K562 (cell line): ENCODE results near the gene EIF1. TPM values are rescaled to one million over a fixed set of nuclear protein-coding genes. Genes with fewer than 3 reads are reported as not detected.

Source experiments
- ATAC-seq: fragments of 200-7000 bp; cut with Tn5 transposase; 3 replicates; pipeline ENCODE4 v1.9.1; 2020; ENCODE audit warnings: moderate library complexity
- BruUV-seq: library from RNA; stranded (reverse); fragments of 400-500 nt; replicated peaks from 2 replicates; lab custom pipeline; 2021; lab: Mats Ljungman, UMichigan
- CTCF ChIA-PET: fragments of 300-600 bp; formaldehyde crosslinking; extraction: SDS; loops from one replicate; lab custom pipeline; 2021; ENCODE audit warnings: low intra/inter-chr PET ratio; lab: Yijun Ruan, JAX
- POLR2A ChIA-PET: fragments of 300-600, 350-650 bp; sonication (Branson Sonifier 250); formaldehyde crosslinking; extraction: SDS; loops from one replicate; lab custom pipeline; 2021; ENCODE audit warnings: antibody characterized with exemption, inconsistent platforms; lab: Yijun Ruan, JAX
- DNase-seq, 4 experiments: peaks; one replicate each; pipeline versions ENCODE4 v3.0.0 to v3.0.0-alpha.2; 2011 to 2018; ENCODE audit warnings: low spot score in 3 of 4, mixed read lengths in 3 of 4; ENCODE audit errors: extremely low read depth in 1 of 4
- FAIRE-seq: peaks from 2 replicates; lab custom pipeline; 2011; peaks lifted over from hg19 to GRCh38; lab: Jason Lieb, UNC
- H2AFZ ChIP-seq: 2 replicates; pipeline ENCODE4 v1.6.0; 2011; ENCODE audit warnings: low read depth, low read length, control low read depth, inconsistent platforms
- H3K27ac ChIP-seq: fragments of 200-600 bp; 3 replicates; pipeline ENCODE4 v1.8.0; 2011; ENCODE audit warnings: low read depth, mild to moderate bottlenecking, control low read depth, inconsistent platforms, low read length, moderate library complexity, mixed read lengths; ENCODE audit errors: extremely low read depth
- H3K27me3 ChIP-seq, 2 experiments: fragments of 300-600 bp in 1 of 2; 2 replicates in 1 of 2; 3 replicates in 1 of 2; pipeline versions ENCODE4 v1.6.0 to v1.8.0; 2011; ENCODE audit warnings: inconsistent platforms in 2 of 2, low read length in 2 of 2, mild to moderate bottlenecking in 1 of 2, mixed read lengths in 1 of 2, moderate library complexity in 1 of 2; ENCODE audit not compliant: control insufficient read depth in 2 of 2, insufficient read depth in 2 of 2
- H3K36me3 ChIP-seq: fragments of 300-600 bp; 3 replicates; pipeline ENCODE4 v1.8.0; 2011; ENCODE audit warnings: mild to moderate bottlenecking, low read length, inconsistent platforms; ENCODE audit not compliant: control insufficient read depth, insufficient read depth
- H3K4me1 ChIP-seq, 2 experiments: fragments of 200-600 bp in 1 of 2; replicated peaks in 1 of 2; 2 replicates in 1 of 2; 3 replicates in 1 of 2; pipeline versions ENCODE4 v1.5.1 to v1.8.0; 2011; ENCODE audit warnings: inconsistent platforms in 2 of 2, low read length in 2 of 2, mild to moderate bottlenecking in 1 of 2, mixed read lengths in 1 of 2, moderate library complexity in 1 of 2; ENCODE audit not compliant: control insufficient read depth in 2 of 2, insufficient read depth in 2 of 2
- H3K4me2 ChIP-seq: 2 replicates; pipeline ENCODE4 v1.6.1; 2011; ENCODE audit warnings: low read length, control low read depth, inconsistent platforms, mixed read lengths; ENCODE audit not compliant: insufficient read depth
- H3K4me3 ChIP-seq: fragments of 200-600 bp; sonication (generic), shearing (Covaris generic); 2 replicates; pipeline ENCODE4 v1.5.1; 2016; ENCODE audit warnings: control low read depth, inconsistent platforms
- H3K79me2 ChIP-seq: fragments of 200-600 bp; 3 replicates; pipeline ENCODE4 v1.8.0; 2011; ENCODE audit warnings: low read length, inconsistent platforms; ENCODE audit not compliant: control insufficient read depth, insufficient read depth
- H3K9ac ChIP-seq, 2 experiments: 2 replicates each; pipeline versions ENCODE4 v1.6.0 to v1.6.1; 2011; ENCODE audit warnings: low read depth in 2 of 2, low read length in 2 of 2, control low read depth in 1 of 2, inconsistent platforms in 1 of 2, mild to moderate bottlenecking in 1 of 2, mixed read lengths in 1 of 2; ENCODE audit not compliant: insufficient read depth in 1 of 2
- H3K9me1 ChIP-seq: one replicate; pipeline ENCODE4 v1.6.0; 2011; ENCODE audit warnings: inconsistent platforms, mild to moderate bottlenecking, low read length, moderate library complexity; ENCODE audit not compliant: control insufficient read depth, insufficient read depth
- H3K9me3 ChIP-seq: replicated peaks from 2 replicates; pipeline ENCODE4 v1.5.1; 2011; ENCODE audit warnings: low read depth, low read length, inconsistent platforms; ENCODE audit not compliant: control insufficient read depth, insufficient read depth
- H4K20me1 ChIP-seq: replicated peaks from 2 replicates; pipeline ENCODE4 v1.6.1; 2011; ENCODE audit warnings: low read length, inconsistent platforms, mixed read lengths; ENCODE audit not compliant: control insufficient read depth, insufficient read depth
- CBX3 ChIP-seq, 2 experiments: IDR thresholded peaks; 1 replicate in 1 of 2; 2 replicates in 1 of 2; pipeline ENCODE4 v1.6.1; 2012; ENCODE audit warnings: inconsistent platforms in 2 of 2, low read length in 2 of 2, borderline replicate concordance in 1 of 2, control low read depth in 1 of 2
- GTF2E2 ChIP-seq: fragments of 200-800 bp; sonication (Bioruptor generic); IDR thresholded peaks from 2 replicates; pipeline ENCODE4 v1.6.1; 2016; ENCODE audit warnings: missing genetic modification characterization, missing compliant biosample characterization
- JUN ChIP-seq, 2 experiments: sonication (generic) in 1 of 2; formaldehyde crosslinking in 1 of 2; IDR thresholded peaks; 2 replicates each; pipeline versions ENCODE4 v1.6.1 to v1.8.0; 2012 to 2022; ENCODE audit warnings: borderline replicate concordance in 2 of 2, mild to moderate bottlenecking in 2 of 2, improper control_type of control experiment in 1 of 2, low read depth in 1 of 2, low read length in 1 of 2, missing genetic modification reagents in 1 of 2
- KDM1A ChIP-seq, 2 experiments: fragments of 450-650 bp; IDR thresholded peaks; 2 replicates each; pipeline ENCODE4 v1.6.1; 2016; ENCODE audit warnings: mild to moderate bottlenecking in 2 of 2
- MYC ChIP-seq, 2 experiments: fragments of 250-450 bp in 1 of 2; sonication (Bioruptor Pico) in 1 of 2; IDR thresholded peaks; 2 replicates each; pipeline versions ENCODE4 v1.5.1 to v1.6.1; 2012 to 2021; ENCODE audit warnings: low read depth in 2 of 2, borderline replicate concordance in 1 of 2, improper control_type of control experiment in 1 of 2, low read length in 1 of 2, mild to moderate bottlenecking in 1 of 2, moderate library complexity in 1 of 2
- NBN ChIP-seq: fragments of 450-650 bp; IDR thresholded peaks from 2 replicates; pipeline ENCODE4 v1.6.1; 2016; ENCODE audit warnings: low read depth, mild to moderate bottlenecking
- RAD21 ChIP-seq, 2 experiments: fragments of 250-450 bp in 1 of 2; fragments of 450-650 bp in 1 of 2; sonication (Bioruptor Pico) in 1 of 2; formaldehyde crosslinking in 1 of 2; IDR thresholded peaks in 1 of 2; conservative IDR thresholded peaks in 1 of 2; 2 replicates each; pipeline versions ENCODE4 v1.4.0 to v1.8.0; 2020 to 2022; ENCODE audit warnings: mild to moderate bottlenecking in 2 of 2, moderate library complexity in 1 of 2
- RB1 ChIP-seq: fragments of 450-650 bp; IDR thresholded peaks from 2 replicates; pipeline ENCODE4 v1.6.1; 2017; ENCODE audit warnings: low read depth, mild to moderate bottlenecking
- STAG1 ChIP-seq: sonication (generic); formaldehyde crosslinking; IDR thresholded peaks from 2 replicates; pipeline ENCODE4 v1.5.0; 2020; ENCODE audit warnings: missing genetic modification reagents, borderline replicate concordance
- TAF1 ChIP-seq: IDR thresholded peaks from 2 replicates; pipeline ENCODE4 v1.6.1; 2011; ENCODE audit warnings: mild to moderate bottlenecking, low read length, moderate library complexity; ENCODE audit not compliant: insufficient read depth, control insufficient read depth, severe bottlenecking; ENCODE audit errors: extremely low read depth
- TBP ChIP-seq: optimal IDR thresholded peaks from 2 replicates; pipeline ENCODE3; 2011; ENCODE audit warnings: low read depth, low read length, improper control_type of control experiment
- XRCC5 ChIP-seq: fragments of 200-400 bp; formaldehyde crosslinking; IDR thresholded peaks from 2 replicates; pipeline ENCODE4 v1.6.1; 2017; ENCODE audit warnings: low read depth, mild to moderate bottlenecking, low read length
- ZNF699 ChIP-seq: fragments of 250-450 bp; sonication (Bioruptor Pico); IDR thresholded peaks from 2 replicates; pipeline ENCODE4 v1.8.0; 2021; ENCODE audit warnings: mild to moderate bottlenecking, moderate library complexity; ENCODE audit not compliant: insufficient replicate concordance
- ZNF740 ChIP-seq, 3 experiments: fragments of 200-800 bp in 1 of 3; sonication (Bioruptor generic) in 1 of 3; sonication (generic) in 1 of 3; formaldehyde crosslinking in 1 of 3; IDR thresholded peaks; 2 replicates each; pipeline versions ENCODE4 v1.6.1 to v1.8.0; 2016 to 2022; ENCODE audit warnings: mild to moderate bottlenecking in 2 of 3, missing compliant biosample characterization in 2 of 3, missing genetic modification characterization in 2 of 3, missing genetic modification reagents in 1 of 3
- WGBS: fragments of 100-300 bp; shearing (Covaris generic); methylation state at CpG from one replicate; pipeline ENCODE4 v1.1.6; 2016; ENCODE audit warnings: low coverage, mixed read lengths; ENCODE audit not compliant: insufficient coverage; ENCODE audit errors: missing lambda C conversion rate; 5-methylcytosine and 5-hydroxymethylcytosine counted together
- in situ Hi-C: fragments of 300-500 bp; cut with MboI; formaldehyde crosslinking; loops from 4 replicates; pipeline ENCODE4 v1.15.0; 2018; ENCODE audit warnings: inconsistent platforms, mixed read lengths
- intact Hi-C: fragments of 100-400 bp; cut with micrococcal nuclease; formaldehyde crosslinking; loops from 2 replicates; pipeline ENCODE4 v1.14.2; 2022
- polyA plus RNA-seq, 8 experiments: library from polyadenylated mRNA; depleted of rRNA in 4 of 8; stranded (reverse) in 5 of 8; unstranded in 3 of 8; fragments of >200 nt; fragmentation: Nextera tagmentation in 2 of 8; fragmentation: Illumina TruSeq in 1 of 8; extraction: Ambion mirVana in 2 of 8; extraction: Trizol in 1 of 8; gene quantifications; 2 replicates each; pipeline versions ENCODE4 v1.2.1 to v1.2.3, GENCODE V29; 2011 to 2014; ENCODE audit warnings: inconsistent platforms in 1 of 8, missing spikeins in 1 of 8
- total RNA-seq, 7 experiments: library from RNA; depleted of rRNA in 6 of 7; stranded (reverse); fragments of >200 nt in 6 of 7; fragmentation: Illumina TruSeq in 2 of 7; extraction: Trizol in 2 of 7; gene quantifications; 2 replicates each; pipeline versions ENCODE4 v1.2.1 to v1.2.3, GENCODE V29; 2011 to 2021; ENCODE audit warnings: low replicate concordance in 1 of 7
- TF ChIP-seq, protein P1 (sequence below): IDR thresholded peaks from 2 replicates; pipeline ENCODE4 v1.6.1; 2016; ENCODE audit warnings: missing genetic modification characterization, missing compliant biosample characterization

Gene EIF1
- total and polyA plus RNA-seq, 9 of the 15 experiments (the other 6 are each of a cell fraction or from before 2014, with no cell fraction given): 67.0 to 1,204 (median 320) TPM

- H3K9ac ChIP-seq: peak overlapping the region; percentile 71 to 89
- H3K36me3 ChIP-seq: no peaks in the 10 kb centered on the region
- H3K27me3 ChIP-seq: no peaks in the 10 kb centered on the region
- H3K9me3 ChIP-seq: no peaks in the 10 kb centered on the region
- FAIRE-seq (peak; percentile 93), DNase-seq (peak; percentile 83 to 94 (median 86)), ATAC-seq (peak; percentile 86)
- peak overlapping the region; percentile 38 for H3K4me3 ChIP-seq
- H2AFZ ChIP-seq: peak overlapping the region; percentile 99
- peak overlapping the region; percentile 91 for H3K4me2 ChIP-seq
- H3K27ac ChIP-seq: peak overlapping the region; percentile 81
- BruUV-seq: no TSS peak
- CTCF ChIA-PET: interaction anchor here (0.8 to 7.4 kb wide), 4 partner anchors 19 to 1047 kb away, joined by 3 to 135 read pairs (median 10); no protein-coding TSS in a partner anchor
- WGBS: 7% methylated on average over 18 of the region's 23 CpGs
- no peaks in the 10 kb centered on the region for H4K20me1 ChIP-seq
- POLR2A ChIA-PET: interaction anchor here (0.6 to 12.5 kb wide), 8 partner anchors 9 to 756 kb away, joined by 3 to 124 read pairs (median 5); partner anchors contain the start of gene EIF1
- H3K79me2 ChIP-seq: no peaks in the 10 kb centered on the region; the same call in 2 of the 3 replicates
- intact Hi-C loops: loop anchor here (2.0 to 10.0 kb wide), 3 partner anchors 182 to 849 kb away; partner anchors contain the start of genes KRT35 and KRT36
- peaks cover 40 to 50% of the 10 kb centered on the region in 2 experiments for H3K4me1 ChIP-seq
- in situ Hi-C loops: loop anchor here (25.0 kb wide), 1 partner anchor 1054 kb away; no protein-coding TSS in a partner anchor
- peaks cover 2% of the 10 kb centered on the region for H3K9me1 ChIP-seq
- peak in 1 of 2 experiments; percentile 15; a peak in 1 of 3 replicates for TF ChIP-seq CBX3 (IDR thresholded peaks at IDR 0.05; ENCODE audit: borderline replicate concordance in 1 of 2, low read length in 2 of 2)
- peak; percentile 75 for TF ChIP-seq RB1
- peak; percentile 75; the same call in 1 of the 2 replicates for TF ChIP-seq NBN
- TF ChIP-seq XRCC5: peak; percentile 86
- TF ChIP-seq TAF1: peak; percentile 70
- peak; percentile 80 to 82 for TF ChIP-seq RAD21 (CRISPR knock-in tag; conservative IDR thresholded peaks at IDR 0.05 in 1 of 2, IDR thresholded peaks at IDR 0.05 in 1 of 2)
- TF ChIP-seq KDM1A (IDR thresholded peaks at IDR 0.05): peak in 1 of 2 experiments; percentile 92; a peak in 2 of 4 replicates
- TF ChIP-seq JUN (IDR thresholded peaks at IDR 0.05; ENCODE audit: borderline replicate concordance, low read depth, low read length): peak; percentile 35; the same call in 1 of the 2 replicates
- no peak for TF ChIP-seq JUN (CRISPR knock-in tag; IDR thresholded peaks at IDR 0.05; ENCODE audit: borderline replicate concordance)
- peak; percentile 75; the same call in 1 of the 2 replicates for TF ChIP-seq STAG1 (CRISPR knock-in tag)
- TF ChIP-seq ZNF699 (CRISPR knock-in tag): no peak
- TF ChIP-seq GTF2E2 (tag): peak; percentile 59; the same call in 1 of the 2 replicates
- TF ChIP-seq TBP: peak; percentile 68
- TF ChIP-seq ZNF740 (CRISPR knock-in tag; IDR thresholded peaks at IDR 0.05): no peak
- TF ChIP-seq ZNF740 (tag; IDR thresholded peaks at IDR 0.05): peak in 1 of 2 experiments; percentile 81; a peak in 2 of 4 replicates
- peak; percentile 51; the same call in 1 of the 2 replicates for TF ChIP-seq MYC (IDR thresholded peaks at IDR 0.05; ENCODE audit: low read depth, low read length)
- no peak for TF ChIP-seq MYC (CRISPR knock-in tag; IDR thresholded peaks at IDR 0.05; ENCODE audit: borderline replicate concordance, low read depth)
- TF ChIP-seq, protein P1, sequence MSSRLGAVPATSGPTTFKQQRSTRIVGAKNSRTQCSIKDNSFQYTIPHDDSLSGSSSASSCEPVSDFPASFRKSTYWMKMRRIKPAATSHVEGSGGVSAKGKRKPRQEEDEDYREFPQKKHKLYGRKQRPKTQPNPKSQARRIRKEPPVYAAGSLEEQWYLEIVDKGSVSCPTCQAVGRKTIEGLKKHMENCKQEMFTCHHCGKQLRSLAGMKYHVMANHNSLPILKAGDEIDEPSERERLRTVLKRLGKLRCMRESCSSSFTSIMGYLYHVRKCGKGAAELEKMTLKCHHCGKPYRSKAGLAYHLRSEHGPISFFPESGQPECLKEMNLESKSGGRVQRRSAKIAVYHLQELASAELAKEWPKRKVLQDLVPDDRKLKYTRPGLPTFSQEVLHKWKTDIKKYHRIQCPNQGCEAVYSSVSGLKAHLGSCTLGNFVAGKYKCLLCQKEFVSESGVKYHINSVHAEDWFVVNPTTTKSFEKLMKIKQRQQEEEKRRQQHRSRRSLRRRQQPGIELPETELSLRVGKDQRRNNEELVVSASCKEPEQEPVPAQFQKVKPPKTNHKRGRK (tag): no peak
These were observed 21.9 kb upstream of the EIF1 start for GRCh38 chr17:41666708-41667279.
